Testis (tissue), 2 donors: ENCODE data around the gene PIGW.

Source experiments
- POLR2A ChIP-seq: fragments of 450-650 bp; IDR thresholded peaks from one replicate; pipeline ENCODE4 v1.6.1; 2017; ENCODE audit warnings: antibody characterized with exemption, mild to moderate bottlenecking, moderate library complexity
- TF ChIP-seq, protein P1 (sequence below), 3 experiments: fragments of 450-650 bp in 2 of 3; fragments of 200-600 bp in 1 of 3; sonication (generic) in 1 of 3; IDR thresholded peaks; one replicate each; pipeline ENCODE4 v1.5.1; 2016 to 2019; ENCODE audit warnings: antibody characterized with exemption in 3 of 3, mild to moderate bottlenecking in 2 of 3, moderate library complexity in 1 of 3

DNA sequence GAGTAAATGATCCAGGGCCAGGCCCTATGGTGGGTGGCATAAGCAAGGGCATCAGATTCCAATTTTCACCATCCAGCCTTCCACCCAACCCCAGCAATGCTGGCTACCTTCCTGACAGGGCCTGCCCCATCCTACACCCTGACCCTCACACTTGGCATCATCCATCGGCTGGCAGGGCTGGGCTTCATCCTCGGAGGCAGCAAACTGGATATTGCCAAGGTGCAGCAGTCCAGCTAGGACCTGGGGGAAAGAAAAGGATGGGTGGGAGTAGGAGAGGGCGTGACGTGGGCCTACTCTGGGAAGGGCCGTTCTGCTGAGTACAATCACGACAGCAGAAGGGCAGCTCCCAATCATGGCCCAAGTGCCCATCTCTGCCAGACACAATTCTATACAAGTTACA, 23.6 kb upstream of the PIGW start:
- TF ChIP-seq, protein P1, sequence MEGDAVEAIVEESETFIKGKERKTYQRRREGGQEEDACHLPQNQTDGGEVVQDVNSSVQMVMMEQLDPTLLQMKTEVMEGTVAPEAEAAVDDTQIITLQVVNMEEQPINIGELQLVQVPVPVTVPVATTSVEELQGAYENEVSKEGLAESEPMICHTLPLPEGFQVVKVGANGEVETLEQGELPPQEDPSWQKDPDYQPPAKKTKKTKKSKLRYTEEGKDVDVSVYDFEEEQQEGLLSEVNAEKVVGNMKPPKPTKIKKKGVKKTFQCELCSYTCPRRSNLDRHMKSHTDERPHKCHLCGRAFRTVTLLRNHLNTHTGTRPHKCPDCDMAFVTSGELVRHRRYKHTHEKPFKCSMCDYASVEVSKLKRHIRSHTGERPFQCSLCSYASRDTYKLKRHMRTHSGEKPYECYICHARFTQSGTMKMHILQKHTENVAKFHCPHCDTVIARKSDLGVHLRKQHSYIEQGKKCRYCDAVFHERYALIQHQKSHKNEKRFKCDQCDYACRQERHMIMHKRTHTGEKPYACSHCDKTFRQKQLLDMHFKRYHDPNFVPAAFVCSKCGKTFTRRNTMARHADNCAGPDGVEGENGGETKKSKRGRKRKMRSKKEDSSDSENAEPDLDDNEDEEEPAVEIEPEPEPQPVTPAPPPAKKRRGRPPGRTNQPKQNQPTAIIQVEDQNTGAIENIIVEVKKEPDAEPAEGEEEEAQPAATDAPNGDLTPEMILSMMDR (IDR thresholded peaks at IDR 0.05) = no peak
- no peak for TF ChIP-seq POLR2A
